Measurements from ENCODE around the gene MS4A8.

- TF ChIP-seq POLR2A (IDR thresholded peaks at IDR 0.05; ENCODE audit: low read length) (no peak), GATA1 (IDR thresholded peaks at IDR 0.05; ENCODE audit: low read depth, low read length) (no peak)
These were observed 41.5 kb upstream of the MS4A8 start for GRCh38 chr11:60657888-60658287.

Data from erythroblast (primary cell).